Mucosa of descending colon (tissue), 3 donors: ENCODE measurements around the gene NPHP4. TPM values are rescaled to one million over a fixed set of nuclear protein-coding genes. Genes with fewer than 3 reads are reported as not detected.

Source experiments
- ATAC-seq: fragments of 200-7000 bp; cut with Tn5 transposase; one replicate; pipeline ENCODE4 v1.9.1; 2020; ENCODE audit warnings: mild to moderate bottlenecking, moderate library complexity
- DNase-seq, 3 donors: peaks; one replicate each; pipeline ENCODE4 v3.0.0-alpha.2; 2020
- H3K36me3 ChIP-seq: fragments of 200-600 bp; one replicate; pipeline ENCODE4 v1.8.0; 2021; ENCODE audit warnings: low read depth, mild to moderate bottlenecking
- H3K4me1 ChIP-seq: fragments of 200-600 bp; one replicate; pipeline ENCODE4 v1.8.0; 2021; ENCODE audit warnings: low read depth, mild to moderate bottlenecking
- H3K4me3 ChIP-seq: fragments of 200-600 bp; one replicate; pipeline ENCODE4 v1.8.0; 2021; ENCODE audit warnings: mild to moderate bottlenecking
- H3K9me3 ChIP-seq: fragments of 200-600 bp; one replicate; pipeline ENCODE4 v1.8.0; 2021; ENCODE audit warnings: mild to moderate bottlenecking
- CTCF ChIP-seq: fragments of 200-600 bp; IDR thresholded peaks from one replicate; pipeline ENCODE4 v1.8.0; 2022; ENCODE audit warnings: antibody characterized with exemption, mild to moderate bottlenecking
- intact Hi-C, 2 donors: fragments of 100-400 bp; cut with DNase I in 1 of 2; cut with micrococcal nuclease in 1 of 2; formaldehyde crosslinking; loops; one replicate each; pipeline versions ENCODE4 v1.11.0 to v1.11.1; 2022; cut with DNase I, micrococcal nuclease
- total RNA-seq, 3 donors: library from RNA; stranded (reverse); fragmentation: NEBNext Ultra II Directional in 2 of 3; extraction: Animal tissue kit (Norgen Biotek cat#: 25700) in 2 of 3; gene quantifications; one replicate each; pipeline versions ENCODE4 v1.2.1 to v1.2.4, GENCODE V29; 2021 to 2023
- donor health status: DM: no; HTN: no; CAD: no; lungs with moderate emphysema.
- donor health status: DM: no; HTN: no; CAD: no.
- donor health status: DM: no; HTN: yes; CAD: no.

The NPHP4 gene
- total RNA-seq, 3 donors from 2014 or later, result 7.5 to 12.2 (median 10.3) TPM

- H3K4me1 ChIP-seq, result no peaks in the 10 kb centered on the region
- no peak for TF ChIP-seq CTCF
- ATAC-seq, result no peak
- DNase-seq, result no peak
- H3K4me3 ChIP-seq, result no peak overlapping the region
- intact Hi-C loops, result no loop called here
- no peaks in the 10 kb centered on the region for H3K36me3 ChIP-seq
- H3K9me3 ChIP-seq, result no peaks in the 10 kb centered on the region
Observed at GRCh38 chr1:5827516-5827915, 164.7 kb downstream of the NPHP4 start.

- intact Hi-C loops, result no loop called here
- no peak for ATAC-seq
- no peaks in the 10 kb centered on the region for H3K4me1 ChIP-seq
Observed at GRCh38 chr1:5826601-5827000, 165.6 kb downstream of the NPHP4 start.

GRCh38 chr1:5822726-5823125, 169.5 kb downstream of the NPHP4 start:
- no peak for ATAC-seq
- TF ChIP-seq CTCF, result no peak
- Histone ChIP-seq H3K4me3 (no peak overlapping the region), H3K4me1 (no peaks in the 10 kb centered on the region), H3K36me3 (no peaks in the 10 kb centered on the region), H3K9me3 (no peaks in the 10 kb centered on the region)
- DNase-seq, result no peak
- intact Hi-C loops, result no loop called here

More at GRCh38 chr1:5826601-5827000, 165.6 kb downstream of the NPHP4 start:
- Histone ChIP-seq H3K9me3 (no peaks in the 10 kb centered on the region), H3K4me3 (no peak overlapping the region), H3K36me3 (no peaks in the 10 kb centered on the region)
- TF ChIP-seq CTCF, result no peak
- DNase-seq, result peak in 1 of 3 donors; percentile 4

- Histone ChIP-seq H3K9me3 (no peaks in the 10 kb centered on the region), H3K36me3 (no peaks in the 10 kb centered on the region), H3K4me3 (no peak overlapping the region), H3K4me1 (no peaks in the 10 kb centered on the region)
- no peak for TF ChIP-seq CTCF
- ATAC-seq, result no peak
- peak in 1 of 3 donors; percentile 10 for DNase-seq
- intact Hi-C loops, result no loop called here
Observed at GRCh38 chr1:5822266-5822665, 170.0 kb downstream of the NPHP4 start.

GRCh38 chr1:5821540-5822176, 170.6 kb downstream of the NPHP4 start:
- no peak for TF ChIP-seq CTCF
- Histone ChIP-seq H3K4me1 (no peaks in the 10 kb centered on the region), H3K4me3 (no peak overlapping the region), H3K9me3 (no peaks in the 10 kb centered on the region), H3K36me3 (no peaks in the 10 kb centered on the region)
- intact Hi-C loops, result no loop called here
- peak in 1 of 3 donors; percentile 8 for DNase-seq
- ATAC-seq, result no peak

- intact Hi-C loops, result no loop called here
- Histone ChIP-seq H3K9me3 (no peaks in the 10 kb centered on the region), H3K4me1 (no peaks in the 10 kb centered on the region), H3K4me3 (no peak overlapping the region), H3K36me3 (no peaks in the 10 kb centered on the region)
- TF ChIP-seq CTCF, result no peak
- ATAC-seq (no peak), DNase-seq (no peak)
Observed at GRCh38 chr1:5820026-5820421, 172.2 kb downstream of the NPHP4 start.
